ENCODE results near the gene STBD1. TPM values are rescaled to one million over a fixed set of nuclear protein-coding genes. Genes with fewer than 3 reads are reported as not detected.
"Not testable (repeated sequence)": the region's sequence is repeated elsewhere in the genome, so short reads cannot be mapped to it uniquely, and the experiment has no call there.

The STBD1 gene
- polyA plus RNA-seq, 4 donors: 1.1 to 2.0 (median 1.5) TPM

DNA sequence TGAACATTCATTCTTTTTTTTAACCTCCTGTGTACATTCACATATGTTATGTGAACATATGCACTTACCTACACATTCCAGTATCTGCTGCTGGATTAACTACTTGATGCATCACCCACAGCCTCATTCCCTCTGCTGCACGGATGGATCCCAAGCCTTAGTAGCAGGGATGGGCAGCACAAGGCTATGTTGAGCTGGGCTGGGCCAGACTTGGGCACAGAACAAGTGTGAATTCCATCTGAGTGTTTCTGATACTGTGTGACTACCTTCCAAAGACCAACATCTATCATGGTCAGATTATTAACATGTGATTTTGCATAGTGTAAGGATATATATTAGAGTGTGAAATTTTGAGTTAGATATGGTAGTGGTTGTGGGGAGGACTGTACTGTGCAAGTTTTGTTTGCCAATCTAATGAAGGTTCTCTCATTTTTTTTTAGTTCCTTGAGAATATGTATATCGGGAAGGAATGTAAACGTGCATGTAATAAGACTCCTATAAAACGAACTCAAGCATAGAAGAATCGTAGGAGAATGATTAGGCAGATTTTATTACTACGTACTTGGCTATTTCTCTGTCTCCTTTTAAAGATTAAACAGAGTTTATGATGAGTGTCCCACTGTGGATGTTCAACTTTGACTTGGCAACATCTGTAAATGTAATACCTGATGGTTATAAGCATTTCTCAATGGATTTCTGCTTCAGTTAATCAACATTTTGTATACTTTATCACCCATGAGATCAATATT lies 23.4 kb upstream of the STBD1 start:
- DNase-seq (ENCODE audit: low read depth in 4 of 4, low spot score in 3 of 4): no peak

DNA sequence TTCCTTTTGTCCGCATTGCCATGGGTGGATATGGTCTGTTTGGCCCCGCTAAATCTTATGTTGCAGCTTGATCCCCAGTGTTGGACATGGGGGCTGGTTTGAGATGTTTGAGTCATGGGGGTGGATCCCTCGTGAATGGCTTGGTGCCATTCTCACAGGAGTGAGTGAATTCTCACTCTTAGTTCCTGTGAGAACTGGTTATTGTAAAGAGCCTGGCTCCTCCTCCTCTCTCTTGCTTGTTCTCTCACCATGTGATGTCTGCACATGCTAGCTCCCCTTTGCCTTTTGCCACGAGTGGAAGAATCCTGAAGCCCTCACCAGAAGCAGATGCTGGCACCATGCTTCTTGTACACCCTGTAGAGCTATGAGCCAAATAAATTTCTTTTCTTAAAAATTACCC lies 22.6 kb upstream of the STBD1 start:
- no peak for DNase-seq (ENCODE audit: low read depth in 4 of 4, low spot score in 3 of 4)

DNA sequence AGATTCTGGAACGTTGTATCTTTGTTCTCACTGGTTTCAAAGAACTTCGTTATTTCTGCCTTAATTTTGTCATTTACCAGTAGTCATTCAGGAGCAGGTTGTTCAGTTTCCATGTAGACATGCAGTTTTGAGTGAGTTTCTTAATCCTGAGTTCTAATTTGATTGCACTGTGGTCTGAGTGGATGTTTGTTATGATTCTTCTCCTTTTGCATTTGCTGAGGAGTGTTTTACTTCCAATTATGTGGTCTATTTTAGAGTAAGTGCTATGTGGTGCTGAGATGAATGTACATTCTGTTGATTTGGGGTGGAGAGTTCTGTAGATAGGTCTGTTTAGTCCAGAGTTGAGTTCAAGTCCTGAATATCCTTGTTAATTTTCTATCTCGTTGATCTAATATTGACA lies 18.7 kb upstream of the STBD1 start:
- not testable (repeated sequence) for DNase-seq (ENCODE audit: low read depth in 4 of 4, low spot score in 3 of 4)

DNA sequence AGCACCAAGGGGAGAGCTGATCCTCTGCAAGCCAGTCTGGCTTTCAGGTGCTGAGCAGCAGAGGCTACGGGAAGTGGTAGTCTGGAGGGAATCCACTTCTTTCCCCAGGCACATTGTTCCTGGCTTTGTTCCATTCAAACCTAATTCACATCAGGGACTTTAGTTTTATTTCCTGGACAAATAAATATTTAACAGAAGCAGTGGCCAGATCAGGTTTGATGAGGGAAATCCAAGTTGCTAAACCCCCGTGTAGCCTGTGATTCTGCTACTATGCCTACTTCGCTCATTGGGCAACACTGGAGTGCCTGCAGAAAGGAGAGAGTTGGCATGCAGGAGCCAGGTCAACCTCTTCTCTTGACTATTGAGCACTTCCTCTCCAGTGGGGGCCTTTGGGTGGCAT lies 13.8 kb upstream of the STBD1 start:
- no peak for DNase-seq (ENCODE audit: low read depth in 4 of 4, low spot score in 3 of 4)

DNA sequence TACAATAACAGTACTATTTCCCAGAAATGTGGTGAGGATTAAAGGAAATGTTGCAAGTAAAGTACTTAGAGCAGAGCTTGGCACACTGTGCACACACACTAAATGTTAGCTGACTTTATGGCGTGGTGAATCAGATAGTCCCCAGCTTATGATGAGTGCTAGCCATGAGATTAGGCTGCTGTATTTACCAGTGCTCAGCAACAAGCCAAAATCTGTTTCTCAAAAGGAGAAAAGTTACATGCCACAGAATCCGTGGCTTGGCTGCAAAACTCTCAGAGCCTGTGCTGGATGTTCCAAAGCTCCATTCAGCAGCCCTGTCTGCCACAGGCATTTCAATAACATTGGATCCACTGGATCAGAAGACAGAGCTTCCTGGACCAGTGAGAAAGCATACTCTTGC lies 12.8 kb upstream of the STBD1 start:
- no peak for DNase-seq (ENCODE audit: low read depth in 4 of 4, low spot score in 3 of 4)

DNA sequence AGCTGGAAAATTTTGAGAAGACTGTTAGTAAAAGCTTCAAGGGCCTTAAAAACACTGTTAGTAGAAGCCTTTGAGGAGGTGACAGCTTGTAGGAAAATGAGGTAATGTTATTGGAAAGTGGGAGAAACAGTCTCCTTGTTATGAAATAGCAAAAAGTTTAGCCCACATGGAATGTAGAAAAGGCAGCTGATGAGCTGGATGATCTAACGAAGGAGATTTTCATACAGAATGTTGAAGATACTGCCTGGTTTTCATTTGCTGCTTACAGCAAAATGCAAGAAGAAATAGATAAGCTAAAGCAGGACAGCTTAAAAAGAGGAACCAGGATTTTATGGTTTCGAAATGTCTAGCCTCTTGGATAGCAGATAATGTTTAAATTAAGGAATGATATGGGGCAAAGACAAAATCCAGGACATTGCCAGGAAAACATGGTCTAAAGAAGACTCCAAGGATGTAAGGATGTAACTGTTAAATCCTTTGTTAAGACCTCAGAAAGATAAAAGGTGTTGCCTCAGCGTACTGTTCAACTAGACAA lies 10.2 kb upstream of the STBD1 start:
- no peak for DNase-seq (ENCODE audit: low read depth in 4 of 4, low spot score in 3 of 4)

DNA sequence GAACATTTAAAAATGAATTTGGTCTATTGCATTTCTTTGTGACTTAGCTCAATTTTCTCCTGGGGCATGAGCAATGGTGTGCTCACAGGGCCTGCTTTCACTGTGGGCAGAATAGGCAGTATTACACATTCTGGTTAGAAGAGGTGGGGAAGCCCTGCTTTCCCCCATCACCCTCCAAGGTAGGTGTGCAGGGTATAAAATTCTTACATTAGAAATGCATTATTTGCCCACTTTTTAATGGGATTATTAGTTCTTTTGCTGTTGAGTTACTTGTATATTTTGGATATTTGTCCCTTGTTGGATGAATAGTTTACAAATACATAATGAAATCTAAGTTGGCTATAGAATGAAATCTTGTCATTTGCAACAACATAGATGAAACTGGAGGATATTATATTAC lies 8.3 kb upstream of the STBD1 start:
- DNase-seq (ENCODE audit: low read depth in 4 of 4, low spot score in 3 of 4): no peak

DNA sequence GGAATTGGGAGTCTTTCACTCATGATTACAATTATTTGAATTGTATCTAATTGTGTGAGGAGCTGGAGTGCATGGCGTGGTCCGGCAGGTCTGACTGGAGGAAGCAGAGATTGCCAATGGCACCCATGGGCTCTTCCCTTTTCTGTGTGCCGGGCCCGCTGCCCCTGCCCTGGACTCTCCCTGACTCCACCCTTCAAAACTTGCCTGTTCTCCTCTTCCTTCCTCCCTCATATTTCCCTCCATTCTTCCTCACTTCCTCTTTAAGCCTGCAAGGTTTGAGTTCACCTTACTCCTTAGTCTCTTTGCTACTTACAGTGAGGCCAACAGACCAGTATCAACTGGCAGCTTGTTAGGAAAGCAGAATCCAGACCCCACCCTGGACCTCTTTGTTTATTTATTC lies 6.5 kb upstream of the STBD1 start:
- DNase-seq (ENCODE audit: low read depth in 4 of 4, low spot score in 3 of 4): no peak

DNA sequence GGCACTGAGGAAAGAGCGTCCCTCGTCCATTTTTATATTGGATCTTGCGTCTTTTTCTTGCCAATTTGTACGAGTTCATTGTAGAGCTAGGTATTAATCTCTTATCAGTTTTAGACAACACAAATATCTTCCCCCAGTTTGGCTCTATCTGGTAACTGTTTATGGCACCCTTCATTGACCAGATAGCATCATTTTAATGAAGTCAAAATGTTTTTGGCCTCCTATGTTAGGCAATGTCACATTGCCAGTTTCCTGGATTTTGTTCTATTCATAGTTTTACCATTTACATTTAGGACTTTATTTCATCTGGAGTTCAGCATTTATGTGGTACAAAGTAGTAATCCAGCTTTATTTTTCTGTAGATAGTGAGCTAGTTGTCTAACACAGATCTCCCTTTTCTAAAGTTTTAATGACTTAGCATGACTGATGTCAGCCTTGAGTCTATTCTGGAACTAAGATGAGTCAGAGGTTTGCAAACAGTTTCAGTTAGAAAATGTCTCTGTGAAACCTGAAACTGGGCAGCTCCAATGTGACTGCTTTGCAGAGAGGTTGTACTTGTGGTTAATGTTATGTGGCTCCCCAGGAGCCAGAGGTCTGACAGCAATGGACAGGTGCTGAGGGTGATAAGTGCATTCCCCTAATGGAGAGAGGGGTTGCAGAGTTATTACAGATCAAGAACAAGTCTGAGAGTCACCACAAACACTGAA lies 5.3 kb upstream of the STBD1 start:
- no peak for DNase-seq (ENCODE audit: low read depth in 4 of 4, low spot score in 3 of 4)

DNA sequence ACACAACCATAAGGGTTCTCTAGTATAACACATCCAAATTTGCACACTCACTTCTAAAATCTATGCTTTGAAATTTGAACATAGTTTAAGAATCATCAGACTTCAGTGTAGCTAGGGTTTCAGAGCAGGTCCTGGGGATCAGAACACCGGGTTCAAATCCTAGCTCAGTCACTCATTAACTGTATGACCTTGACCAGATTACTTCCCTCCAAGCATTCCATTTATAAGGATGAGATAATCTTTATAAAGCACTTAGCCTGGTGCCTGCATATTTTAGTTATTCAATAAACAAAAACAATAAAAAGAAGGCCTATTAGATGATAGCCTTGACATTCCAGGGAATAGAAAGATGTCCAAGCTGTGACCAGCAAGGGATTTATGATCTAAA lies 4.8 kb upstream of the STBD1 start:
- DNase-seq (ENCODE audit: low read depth in 4 of 4, low spot score in 3 of 4): no peak

DNA sequence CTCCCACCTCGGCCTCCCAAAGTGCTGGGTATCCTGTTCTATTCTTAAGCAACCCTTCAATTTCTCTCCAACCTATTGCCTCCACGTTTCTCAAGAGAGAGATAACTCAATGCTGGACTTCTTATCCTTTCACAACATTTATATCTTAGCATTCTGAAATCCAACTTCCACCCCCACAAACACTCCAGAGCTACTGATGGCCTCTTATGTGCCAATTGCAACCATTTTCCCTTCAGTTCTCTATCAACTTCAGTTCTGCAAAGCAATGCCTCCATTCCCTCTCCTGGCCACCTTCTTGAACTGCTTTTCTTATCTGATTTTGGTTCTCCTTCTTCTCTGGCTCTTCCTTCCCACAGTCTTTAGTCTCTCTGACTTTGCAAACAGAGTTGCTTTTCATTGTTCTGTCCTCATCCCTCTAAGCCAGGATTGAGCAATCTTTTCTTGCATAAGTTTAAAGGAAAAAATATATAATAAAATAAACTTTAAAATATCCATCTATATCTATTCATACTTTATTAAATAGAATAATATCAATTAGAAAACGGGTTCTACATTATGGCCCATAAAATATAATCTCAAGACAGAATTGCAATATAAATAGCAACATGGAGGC lies 3.6 kb upstream of the STBD1 start:
- DNase-seq (ENCODE audit: low read depth in 4 of 4, low spot score in 3 of 4): no peak

DNA sequence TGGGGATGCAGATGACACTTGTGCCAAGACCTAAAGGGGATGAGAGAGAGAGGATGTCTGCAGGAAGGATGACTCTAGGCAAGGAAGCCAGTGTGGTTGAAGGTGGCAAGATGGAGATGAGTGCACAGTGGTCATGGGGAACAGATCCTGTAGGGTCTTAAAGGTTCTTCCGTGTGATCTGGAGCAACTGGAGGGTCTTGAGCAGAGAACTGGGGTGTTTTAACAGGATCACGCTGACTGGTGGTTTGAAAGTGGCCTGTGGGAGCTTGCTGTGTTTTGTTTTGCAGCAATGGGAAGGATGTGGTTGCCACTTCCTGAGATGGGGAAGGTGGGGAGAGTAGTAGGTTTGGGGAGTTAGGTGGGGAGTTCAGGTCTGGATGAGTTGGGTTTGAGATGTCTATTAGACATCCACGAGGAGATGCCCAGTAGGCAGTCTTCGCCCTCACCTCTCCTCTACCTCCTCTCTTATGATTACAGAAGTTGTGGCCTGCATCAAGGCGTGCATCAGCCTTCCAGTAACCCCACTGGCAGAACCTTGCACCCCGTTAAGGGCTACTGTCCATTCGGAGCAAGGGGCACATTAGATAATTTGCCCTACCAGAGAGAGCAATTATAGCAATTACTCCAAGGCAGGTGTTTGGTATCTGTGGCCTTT lies 1.4 kb upstream of the STBD1 start:
- no peak for DNase-seq (ENCODE audit: low read depth in 4 of 4, low spot score in 3 of 4)

DNA sequence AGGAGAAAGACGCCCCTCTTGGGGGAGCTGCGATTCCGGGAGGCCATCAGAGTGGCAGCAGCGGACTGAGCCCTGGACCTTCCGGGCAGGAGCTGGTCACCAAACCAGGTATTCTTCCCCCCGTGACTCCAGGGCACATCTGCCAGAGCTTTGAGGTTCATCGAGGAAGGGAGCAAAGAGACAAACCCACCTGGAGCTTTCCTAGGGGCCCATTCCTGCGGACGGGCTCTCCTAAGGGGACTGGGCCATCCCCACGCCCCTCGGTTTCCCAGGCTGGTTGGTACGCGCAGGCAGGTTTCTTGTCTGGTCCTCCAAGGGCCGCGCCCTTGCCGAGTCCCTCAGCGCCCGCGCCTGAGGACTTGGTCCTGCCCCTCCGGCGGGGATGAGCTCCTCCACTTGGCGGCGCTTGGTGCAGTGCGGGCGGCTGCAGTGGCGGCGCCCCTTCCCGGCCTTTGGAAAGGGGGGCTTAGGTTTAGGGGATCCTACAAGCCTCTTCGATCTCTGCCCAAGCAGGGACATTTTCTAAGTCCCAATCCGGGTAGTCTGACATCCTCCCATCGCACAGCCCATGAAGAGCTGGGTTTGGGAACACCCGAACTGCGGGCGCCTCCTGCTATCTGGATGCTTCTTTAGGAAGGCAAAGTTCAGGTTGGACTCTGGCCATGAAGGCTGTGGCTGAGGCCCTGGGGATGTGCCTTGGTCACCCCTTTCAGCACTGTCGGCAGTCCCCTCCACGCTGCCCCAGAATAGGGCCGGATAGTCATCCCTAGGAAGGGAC lies 538 bp downstream of the STBD1 start:
- DNase-seq (ENCODE audit: low read depth in 4 of 4, low spot score in 3 of 4): no peak

DNA sequence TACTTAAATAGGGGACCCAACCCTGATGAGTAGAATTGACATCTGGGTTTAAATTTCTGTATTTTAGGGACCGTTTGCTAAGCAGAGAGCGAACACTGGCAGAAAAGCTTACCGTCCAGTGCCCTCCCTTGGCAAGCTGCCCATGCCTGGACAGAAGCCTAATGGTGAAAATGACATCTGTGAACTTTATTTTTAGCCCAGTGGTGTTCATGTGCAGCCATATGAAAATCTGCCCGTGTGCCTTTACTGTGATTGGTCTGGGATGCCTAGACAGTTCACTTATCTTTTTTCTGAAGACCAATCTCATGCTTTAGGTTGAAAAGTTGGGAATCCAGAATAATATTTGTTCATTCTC lies 1.1 kb downstream of the STBD1 start:
- no peak for DNase-seq (ENCODE audit: low read depth in 4 of 4, low spot score in 3 of 4)

DNA sequence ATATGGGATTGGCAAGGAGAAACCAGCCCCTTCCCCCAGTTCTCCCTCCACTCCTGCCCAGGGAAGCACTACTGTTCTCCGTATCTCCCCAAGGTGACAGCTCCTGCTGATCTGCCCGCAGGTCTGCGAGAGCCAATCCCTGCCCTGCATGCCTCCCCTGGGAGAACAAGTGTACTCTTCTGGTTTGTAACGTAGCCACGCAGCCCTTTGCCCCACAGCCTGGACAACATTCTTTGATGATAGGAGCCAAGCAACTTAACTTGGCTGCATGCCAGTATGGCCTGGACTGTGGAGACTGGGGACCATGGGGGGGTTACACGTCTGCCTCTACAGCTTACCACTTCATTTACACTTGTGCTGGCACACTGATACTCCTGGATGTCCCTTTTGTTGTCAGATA lies 2.0 kb downstream of the STBD1 start:
- no peak for DNase-seq (ENCODE audit: low read depth in 4 of 4, low spot score in 3 of 4)

DNA sequence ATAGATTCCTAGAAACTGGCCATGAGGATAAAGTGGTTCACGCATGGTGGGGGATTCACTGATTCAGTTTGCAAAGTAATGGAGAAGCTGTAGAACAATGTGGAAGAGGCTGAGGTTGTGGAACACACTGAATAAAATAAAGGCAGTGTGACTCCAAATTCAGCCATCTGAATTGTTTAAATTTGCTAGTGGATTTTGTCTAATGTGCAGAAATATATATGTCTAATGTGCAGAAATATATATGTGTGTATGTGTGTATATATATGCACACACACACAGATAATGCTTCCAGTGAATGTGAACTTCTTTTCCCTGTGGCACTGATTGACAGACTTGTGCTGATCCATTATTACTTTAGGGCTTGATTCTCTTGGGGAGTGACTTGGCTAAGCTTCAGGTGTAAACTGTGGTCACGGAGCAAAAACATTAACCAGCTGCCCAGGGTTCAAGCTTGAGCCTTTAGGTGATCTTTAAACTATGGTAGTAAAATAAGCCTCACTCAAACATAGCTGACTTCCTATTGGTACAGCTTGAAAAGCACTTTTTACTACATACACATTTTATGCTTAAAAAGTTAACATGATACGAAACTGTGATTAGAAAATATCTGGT lies 3.5 kb downstream of the STBD1 start:
- no peak for DNase-seq (ENCODE audit: low read depth in 4 of 4, low spot score in 3 of 4)

DNA sequence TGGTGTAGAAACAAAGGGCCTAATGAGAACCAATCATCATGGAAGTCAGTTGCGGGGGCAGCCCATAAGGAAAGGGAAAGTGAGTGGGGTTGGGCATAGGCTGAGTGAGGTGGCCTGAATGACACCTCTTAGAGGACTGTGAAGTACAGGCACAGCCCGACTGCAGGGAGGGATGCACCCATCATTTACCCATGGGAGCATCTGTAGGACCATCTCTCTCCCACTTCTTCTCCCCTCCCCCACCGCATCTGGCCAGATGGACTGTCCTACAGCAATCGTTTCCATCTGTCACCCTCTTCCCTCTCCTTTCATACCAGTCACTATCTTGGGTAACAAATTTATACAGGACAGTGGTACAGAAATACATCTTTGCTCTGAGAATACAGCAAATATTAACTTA lies 4.2 kb downstream of the STBD1 start:
- no peak for DNase-seq (ENCODE audit: low read depth in 4 of 4, low spot score in 3 of 4)

DNA sequence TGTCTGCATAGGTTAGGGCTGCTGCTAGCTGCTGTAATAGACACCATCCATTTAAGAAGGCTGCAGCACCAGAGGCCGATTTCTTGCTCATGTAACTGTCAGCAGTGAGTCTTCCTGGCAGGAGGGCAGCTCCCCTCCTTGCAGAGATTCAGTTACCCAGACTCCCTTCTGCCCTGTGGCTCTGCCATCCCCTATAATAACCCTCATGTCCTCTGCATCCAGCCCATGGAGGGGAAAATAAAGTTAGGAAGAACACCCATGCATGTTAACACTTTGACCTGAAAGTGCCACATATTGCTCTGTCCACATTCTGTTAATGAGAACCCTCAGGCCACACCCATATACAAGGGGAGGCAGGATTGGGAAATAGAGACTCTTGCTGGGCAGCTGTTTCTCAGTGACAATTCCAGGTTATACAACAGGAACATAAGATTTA lies 5.4 kb downstream of the STBD1 start:
- no peak for DNase-seq (ENCODE audit: low read depth in 4 of 4, low spot score in 3 of 4)

DNA sequence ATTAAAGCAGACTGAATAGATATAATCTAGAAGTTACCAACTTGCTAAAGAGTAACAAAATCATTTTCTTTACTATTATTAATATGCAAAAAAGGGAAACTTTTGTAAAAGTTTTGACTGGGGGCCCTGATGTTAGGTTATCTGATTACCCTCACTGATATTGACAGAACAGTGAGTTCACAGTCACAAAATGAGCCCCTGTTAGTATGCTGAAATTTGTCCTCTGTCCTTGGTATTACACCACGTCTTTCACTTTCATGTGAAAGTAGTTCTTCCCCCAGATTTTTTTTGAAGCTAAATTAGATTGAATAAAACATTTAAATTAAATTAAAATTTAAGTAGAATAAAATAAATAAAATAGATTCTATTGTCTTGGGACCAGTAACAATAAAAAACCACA lies 5.9 kb downstream of the STBD1 start:
- no peak for DNase-seq (ENCODE audit: low read depth in 4 of 4, low spot score in 3 of 4)

DNA sequence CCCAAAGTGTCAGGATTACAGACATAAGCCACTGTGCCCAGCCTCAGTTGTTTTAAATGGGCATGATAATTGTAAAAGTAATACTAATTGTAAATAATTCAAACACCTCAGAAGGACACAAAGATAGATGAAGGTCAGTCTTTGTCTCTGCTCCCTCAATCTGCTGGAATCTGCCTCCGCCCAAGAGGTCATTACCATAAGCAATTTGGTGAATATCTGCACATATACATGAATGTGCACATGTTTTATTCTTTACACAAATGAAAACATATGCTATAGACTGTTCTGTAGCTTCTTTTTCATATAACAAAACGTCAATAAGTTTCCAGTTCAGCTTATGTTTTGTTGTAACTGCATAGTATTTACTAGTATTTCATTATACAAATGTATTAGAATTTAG lies 7.0 kb downstream of the STBD1 start:
- no peak for DNase-seq (ENCODE audit: low read depth in 4 of 4, low spot score in 3 of 4)
